Iris pigment epithelial cell (primary cell): Measurements from ENCODE around the gene PSMA3.
"Not testable (repeated sequence)": the region's sequence is repeated elsewhere in the genome, so short reads cannot be mapped to it uniquely, and the experiment has no call there.

Experiments used
- DNase-seq: peaks from one replicate; pipeline ENCODE4 v3.0.0-alpha.2; 2011; ENCODE audit warnings: low read depth

PSMA3 gene

DNA sequence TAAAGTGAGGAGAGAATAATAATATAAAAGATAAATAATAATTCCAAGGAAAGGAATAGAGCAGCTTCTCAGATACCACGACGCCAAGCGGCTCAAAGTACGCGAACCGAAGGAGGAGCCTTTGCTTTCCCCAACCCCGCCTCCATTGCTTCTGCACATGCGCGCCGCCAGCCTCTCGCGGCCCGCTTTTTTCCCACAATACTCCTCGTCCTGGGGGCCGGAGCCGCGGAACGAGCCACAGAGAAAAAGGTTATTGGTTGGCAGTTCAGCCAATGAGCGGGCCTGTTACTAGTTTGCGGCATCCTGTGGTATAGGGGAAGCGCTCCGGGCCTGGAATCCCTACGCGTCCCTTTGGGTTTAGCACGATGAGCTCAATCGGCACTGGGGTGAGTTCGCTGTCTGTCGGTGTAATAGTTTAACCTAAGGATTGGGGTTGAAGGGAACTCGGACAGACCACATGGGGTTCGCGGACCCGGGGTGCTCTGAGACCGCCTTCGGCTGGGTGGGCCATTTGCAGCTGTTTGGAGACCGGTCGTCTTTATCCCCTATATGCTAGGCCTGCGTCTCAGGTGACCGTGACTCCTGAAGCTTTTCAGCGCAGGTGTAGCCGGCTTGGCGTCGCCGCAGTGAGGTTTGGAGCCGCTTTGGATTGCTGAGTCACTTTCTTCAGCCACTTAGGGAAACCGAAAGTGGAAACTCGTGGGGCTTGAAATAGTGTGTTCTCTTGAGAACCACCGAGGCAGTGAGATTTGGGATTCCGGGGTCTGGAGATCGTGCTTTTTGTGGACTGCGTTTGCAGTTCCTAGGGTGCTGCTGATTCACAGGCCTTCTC is at the start of gene PSMA3:
TSS of gene PSMA3 (plus strand) at position 288 of the 832 bp plus-strand sequence. CDS start at position 366, 78 bp downstream.
- DNase-seq, result peak; percentile 97

DNA sequence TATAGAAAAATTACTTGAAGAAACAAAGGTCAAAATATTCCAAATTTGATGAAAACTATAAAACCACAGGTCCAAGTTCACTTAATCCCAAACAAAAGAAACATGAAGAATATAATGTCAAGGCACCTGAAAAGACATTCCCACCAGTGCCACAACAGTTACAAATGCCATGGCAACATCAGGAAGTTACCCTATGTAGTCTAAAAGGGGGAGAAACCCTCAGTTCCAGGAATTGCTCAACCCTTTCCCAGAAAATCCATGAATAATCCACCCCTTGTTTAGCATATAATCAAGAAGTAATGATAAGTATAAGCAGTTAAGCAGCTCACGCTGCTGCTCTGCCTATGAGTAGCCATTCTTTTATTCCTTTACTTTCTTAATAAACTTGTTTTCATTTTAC is 48.4 kb upstream of the PSMA3 start:
- no peak for DNase-seq

DNA sequence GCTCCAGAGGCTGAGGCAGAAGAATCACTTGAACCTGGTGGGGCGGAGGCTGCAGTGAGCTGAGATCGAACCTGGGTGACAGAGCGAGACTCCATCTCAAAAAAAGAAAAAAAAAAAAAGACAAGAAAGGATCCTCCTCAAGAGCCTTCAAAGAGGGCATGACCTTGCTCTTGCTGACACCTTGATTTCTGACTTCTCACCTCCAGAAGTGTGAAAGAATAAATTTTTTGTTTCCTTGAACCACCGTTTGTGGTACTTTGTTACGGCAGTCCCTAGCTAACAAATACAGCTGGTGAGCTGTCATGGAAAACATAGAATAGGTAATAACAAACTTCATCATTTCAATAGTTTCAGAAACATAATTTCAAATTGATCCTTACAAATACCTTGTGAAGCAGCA is 46.6 kb upstream of the PSMA3 start:
- no peak for DNase-seq

GRCh38 chr14:58199726-58200479 is 44.7 kb upstream of the PSMA3 start, which contains the start of gene ACTR10:
TSS of gene ACTR10 (plus strand) at chr14:58200149. CDS start at chr14:58200218, 69 bp downstream.
- peak; percentile 69 for DNase-seq

DNA sequence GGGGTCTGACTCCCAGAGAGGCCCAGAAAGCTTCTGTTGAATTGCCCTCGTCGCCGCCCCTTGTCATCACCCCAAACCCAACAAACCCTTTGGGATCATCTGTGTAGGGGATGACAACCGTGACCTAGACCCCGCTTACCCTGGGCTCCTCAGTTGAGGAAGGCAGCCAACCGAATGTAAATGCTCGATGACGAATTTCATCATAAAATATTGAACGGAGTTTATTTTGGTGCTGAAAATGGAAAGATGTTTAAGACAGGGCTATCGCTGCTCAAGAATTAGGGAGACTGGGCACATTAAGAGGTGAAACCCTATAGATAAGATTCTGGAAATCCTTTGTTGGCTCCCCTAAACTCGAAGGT is 44.2 kb upstream of the PSMA3 start:
- no peak for DNase-seq

DNA sequence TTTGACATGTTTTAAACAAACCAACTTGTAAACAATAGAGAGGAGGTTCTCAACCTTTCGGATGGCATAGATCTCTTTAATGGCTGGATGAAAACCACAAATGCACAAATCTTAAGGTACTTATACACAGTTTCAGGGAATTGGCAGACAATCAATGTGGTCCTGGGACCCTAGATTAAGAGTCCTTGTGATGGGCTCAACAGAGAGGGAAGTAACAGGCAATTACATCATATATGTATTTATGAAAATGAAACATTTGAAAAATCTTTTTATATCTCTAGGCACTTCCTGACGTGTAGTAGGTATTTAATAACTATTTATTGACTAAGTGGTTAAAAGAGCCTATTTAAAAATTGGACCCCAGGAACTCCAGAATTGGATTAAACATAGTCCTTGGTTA is 43.8 kb upstream of the PSMA3 start:
- DNase-seq, result no peak

DNA sequence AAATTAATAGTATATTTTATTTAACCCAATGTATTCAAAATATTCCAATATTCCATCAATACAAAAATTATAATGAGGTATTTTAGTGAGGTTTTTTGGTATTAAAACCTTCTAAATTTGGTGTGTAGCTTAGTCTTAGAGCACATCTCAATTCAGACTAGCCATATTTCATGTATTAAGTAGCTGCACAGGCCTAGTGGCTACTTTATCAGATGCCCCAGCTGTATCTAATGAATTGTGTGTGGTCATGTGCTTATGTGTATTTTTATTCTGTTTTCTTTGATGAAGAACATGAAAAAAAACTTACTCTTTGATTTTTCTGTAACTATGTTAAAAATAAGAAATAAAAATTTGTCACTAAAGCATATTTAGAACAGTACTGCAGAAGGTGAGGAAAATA is 31.5 kb upstream of the PSMA3 start:
- DNase-seq, result no peak

DNA sequence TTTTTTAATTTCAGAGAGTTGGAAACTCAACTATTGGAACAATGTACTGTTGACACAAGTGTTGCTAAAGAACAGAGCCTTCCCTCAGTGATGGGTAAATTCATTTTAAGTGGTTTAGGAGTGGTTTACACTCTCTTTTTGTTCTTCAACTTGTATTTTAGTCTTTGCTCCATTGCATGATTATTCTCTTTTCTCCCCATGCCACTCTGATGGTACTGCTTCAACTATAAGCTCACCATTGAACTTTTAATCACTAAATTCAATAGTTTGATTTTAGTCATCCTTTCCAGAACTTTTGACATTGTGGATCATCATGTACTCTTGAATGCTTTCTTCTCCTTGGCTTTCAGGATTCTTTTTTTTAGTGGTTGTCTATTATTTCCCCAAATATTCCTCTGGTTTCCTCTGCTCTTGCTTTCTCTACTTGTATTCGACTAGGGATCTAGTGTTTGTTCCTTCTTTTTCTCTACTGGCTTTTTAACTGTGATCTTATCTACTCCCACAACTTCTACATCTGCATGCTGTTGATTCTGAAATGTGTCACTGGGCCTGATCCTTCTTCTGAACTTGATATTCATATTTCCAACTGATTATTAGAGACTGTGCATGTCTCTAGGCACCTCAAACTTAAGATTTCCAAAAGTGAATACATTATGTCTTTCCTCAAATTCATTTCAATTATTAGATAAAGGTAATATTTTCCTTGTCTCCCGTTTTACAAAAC is 29.3 kb upstream of the PSMA3 start:
- no peak for DNase-seq

DNA sequence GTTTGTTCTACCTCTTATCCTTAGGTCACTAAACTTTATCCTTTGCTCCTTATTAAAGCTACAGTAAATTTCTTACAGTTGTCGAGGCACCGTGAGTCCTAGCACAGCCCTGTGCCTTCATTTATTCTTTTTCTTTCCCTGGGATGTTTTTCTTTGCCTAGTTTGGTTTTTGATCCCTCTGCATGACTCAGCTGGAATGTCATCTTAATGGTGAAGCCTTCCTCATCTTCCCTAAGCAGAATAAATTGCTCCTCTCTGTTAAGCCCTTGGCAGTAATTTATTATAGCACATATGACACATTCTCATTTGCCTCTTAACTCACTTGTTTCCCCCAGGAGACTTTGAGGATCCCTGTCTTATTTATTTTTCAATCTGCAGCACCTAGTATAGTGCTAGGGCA is 28.1 kb upstream of the PSMA3 start:
- DNase-seq, result peak; percentile 51

GRCh38 chr14:58227096-58227819 is 17.4 kb upstream of the PSMA3 start:
- no peak for DNase-seq

GRCh38 chr14:58238252-58239243 is 6.1 kb upstream of the PSMA3 start:
- DNase-seq, result peak; percentile 27

GRCh38 chr14:58239244-58240195 is 5.1 kb upstream of the PSMA3 start:
- peak; percentile 47 for DNase-seq

DNA sequence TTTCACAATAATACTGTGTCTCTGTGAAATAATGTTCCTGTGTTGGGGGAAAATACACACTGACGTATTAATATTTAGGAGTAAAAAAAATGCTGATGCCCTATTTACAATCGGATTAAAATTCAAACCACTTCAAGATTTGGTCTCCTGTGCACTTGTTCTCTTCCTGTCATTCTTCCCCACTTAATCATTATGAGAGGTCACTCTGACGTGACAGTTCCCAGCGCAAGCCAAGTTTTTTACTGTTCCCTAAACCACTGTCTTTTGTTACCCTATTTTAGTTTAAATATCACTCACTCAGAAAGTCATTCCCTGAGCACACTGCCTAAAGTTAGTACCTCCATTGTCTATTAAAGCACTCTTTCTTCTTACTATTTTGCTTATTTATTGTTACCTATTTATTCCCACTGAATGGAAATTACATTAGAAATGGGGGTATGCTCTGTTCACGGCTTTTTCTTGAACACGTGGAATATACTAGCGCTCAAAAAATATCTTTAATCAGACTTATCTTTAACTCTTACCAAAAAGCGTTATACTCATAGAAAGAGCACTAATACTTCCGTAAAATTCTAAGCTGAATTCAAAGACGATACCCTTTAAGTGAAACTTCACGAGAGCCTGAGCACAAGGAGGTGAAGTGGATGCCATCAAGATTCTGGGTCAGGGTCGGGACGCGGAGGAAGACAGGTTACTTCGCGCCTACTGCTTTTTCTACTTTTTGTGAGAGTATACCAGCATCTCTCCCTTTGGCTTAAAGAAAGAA is 670 bp upstream of the PSMA3 start:
- peak; percentile 30 for DNase-seq

GRCh38 chr14:58245562-58245961 is 919 bp downstream of the PSMA3 start:
- no peak for DNase-seq

- no peak for DNase-seq
These were observed 5.0 kb downstream of the PSMA3 start for GRCh38 chr14:58249611-58250010.

DNA sequence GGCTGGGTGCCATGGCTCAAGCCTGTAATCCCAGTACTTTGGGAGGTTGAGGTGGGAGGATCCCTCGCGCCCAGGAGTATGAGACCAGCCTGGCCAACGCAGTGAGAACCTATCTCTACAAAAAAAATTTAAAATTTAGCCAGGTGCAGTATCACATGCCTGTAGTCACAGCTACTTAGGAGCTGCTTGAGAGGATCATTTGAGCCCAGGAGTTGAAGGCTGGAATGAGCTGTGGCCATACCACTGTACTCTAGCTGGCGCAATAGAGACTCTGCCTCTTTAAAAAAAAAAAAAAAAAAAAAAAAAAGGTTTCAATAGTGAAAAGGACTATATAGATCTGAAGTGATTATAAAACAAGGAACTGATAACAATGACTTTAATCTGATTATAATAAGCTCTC is 13.5 kb downstream of the PSMA3 start:
- no peak for DNase-seq

DNA sequence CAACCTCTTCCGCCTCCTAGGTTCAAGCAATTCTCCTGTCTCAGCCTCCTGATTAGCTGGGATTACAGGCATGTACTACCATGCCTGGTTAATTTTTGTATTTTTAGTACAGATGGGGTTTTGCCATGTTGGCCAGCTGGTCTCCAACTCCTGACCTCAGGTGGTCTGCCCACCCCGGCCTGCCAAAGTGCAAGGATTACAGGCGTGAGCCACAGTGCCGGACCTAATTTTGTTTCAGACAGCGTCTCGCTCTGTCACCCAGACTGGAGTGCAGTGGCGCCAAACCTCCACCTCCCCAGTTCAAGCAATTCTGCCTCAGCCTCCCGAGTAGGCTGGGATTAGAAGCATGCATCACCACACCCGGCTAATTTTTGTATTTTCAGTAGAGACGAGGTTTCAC is 17.4 kb downstream of the PSMA3 start:
- not testable (repeated sequence) for DNase-seq

DNA sequence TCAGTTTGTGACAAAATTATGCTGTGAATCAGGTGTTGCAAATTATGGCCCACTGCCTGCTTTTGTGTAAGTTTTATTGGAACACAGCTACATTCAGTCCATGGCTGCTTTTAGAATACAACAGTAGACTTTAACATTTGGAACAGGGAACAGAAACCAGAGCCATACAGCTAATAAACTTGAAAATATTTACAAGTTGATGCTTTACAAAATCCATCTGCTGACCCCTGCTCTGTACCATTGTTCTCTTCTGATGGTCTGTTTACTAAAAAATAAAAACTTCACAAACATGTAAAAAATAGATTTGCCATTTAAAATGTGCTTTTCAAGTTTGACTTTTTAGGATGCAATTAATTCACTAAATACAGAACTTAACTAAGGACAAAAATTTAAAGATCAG is 20.8 kb downstream of the PSMA3 start:
- no peak for DNase-seq

DNA sequence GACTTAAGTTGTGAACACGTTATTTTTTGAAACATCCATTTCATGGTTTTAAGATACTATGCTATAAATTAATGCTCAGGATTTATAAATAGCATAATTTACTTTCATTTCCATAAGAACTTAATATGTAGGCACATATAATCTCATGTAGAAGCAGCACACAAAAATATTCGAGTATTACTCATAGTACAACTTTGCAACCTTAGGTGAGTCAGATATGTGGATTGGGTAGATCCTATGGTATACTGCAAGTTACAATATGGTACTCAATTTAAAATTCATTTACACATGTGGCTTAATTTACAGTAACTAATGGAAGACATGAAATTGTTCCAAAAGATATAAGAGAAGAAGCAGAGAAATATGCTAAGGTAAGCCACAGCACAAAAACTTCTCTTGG is 26.0 kb downstream of the PSMA3 start:
- peak; percentile 41 for DNase-seq
